ENCODE measurements around the gene SEPTIN6.

GRCh38 chrX:119646515-119646914 is 46.5 kb downstream of the SEPTIN6 start:
- TF ChIP-seq, protein P1, sequence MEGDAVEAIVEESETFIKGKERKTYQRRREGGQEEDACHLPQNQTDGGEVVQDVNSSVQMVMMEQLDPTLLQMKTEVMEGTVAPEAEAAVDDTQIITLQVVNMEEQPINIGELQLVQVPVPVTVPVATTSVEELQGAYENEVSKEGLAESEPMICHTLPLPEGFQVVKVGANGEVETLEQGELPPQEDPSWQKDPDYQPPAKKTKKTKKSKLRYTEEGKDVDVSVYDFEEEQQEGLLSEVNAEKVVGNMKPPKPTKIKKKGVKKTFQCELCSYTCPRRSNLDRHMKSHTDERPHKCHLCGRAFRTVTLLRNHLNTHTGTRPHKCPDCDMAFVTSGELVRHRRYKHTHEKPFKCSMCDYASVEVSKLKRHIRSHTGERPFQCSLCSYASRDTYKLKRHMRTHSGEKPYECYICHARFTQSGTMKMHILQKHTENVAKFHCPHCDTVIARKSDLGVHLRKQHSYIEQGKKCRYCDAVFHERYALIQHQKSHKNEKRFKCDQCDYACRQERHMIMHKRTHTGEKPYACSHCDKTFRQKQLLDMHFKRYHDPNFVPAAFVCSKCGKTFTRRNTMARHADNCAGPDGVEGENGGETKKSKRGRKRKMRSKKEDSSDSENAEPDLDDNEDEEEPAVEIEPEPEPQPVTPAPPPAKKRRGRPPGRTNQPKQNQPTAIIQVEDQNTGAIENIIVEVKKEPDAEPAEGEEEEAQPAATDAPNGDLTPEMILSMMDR (IDR thresholded peaks at IDR 0.05): no peak
- no peak for TF ChIP-seq POLR2A (IDR thresholded peaks at IDR 0.05)
